UCSD-AML1 (cell line): ENCODE data around the gene SAMD8.
A peak's percentile ranks its signal among the peaks of the same experiment; 100 is the strongest.
"Not testable (repeated sequence)": the region's sequence is repeated elsewhere in the genome, so short reads cannot be mapped to it uniquely, and the experiment has no call there.

ENCODE experiments used
- DNase-seq: peaks from one replicate; lab custom pipeline; 2025; ENCODE audit not compliant: unreplicated experiment; lab: John Stamatoyannopoulos, UW

The SAMD8 gene

DNA sequence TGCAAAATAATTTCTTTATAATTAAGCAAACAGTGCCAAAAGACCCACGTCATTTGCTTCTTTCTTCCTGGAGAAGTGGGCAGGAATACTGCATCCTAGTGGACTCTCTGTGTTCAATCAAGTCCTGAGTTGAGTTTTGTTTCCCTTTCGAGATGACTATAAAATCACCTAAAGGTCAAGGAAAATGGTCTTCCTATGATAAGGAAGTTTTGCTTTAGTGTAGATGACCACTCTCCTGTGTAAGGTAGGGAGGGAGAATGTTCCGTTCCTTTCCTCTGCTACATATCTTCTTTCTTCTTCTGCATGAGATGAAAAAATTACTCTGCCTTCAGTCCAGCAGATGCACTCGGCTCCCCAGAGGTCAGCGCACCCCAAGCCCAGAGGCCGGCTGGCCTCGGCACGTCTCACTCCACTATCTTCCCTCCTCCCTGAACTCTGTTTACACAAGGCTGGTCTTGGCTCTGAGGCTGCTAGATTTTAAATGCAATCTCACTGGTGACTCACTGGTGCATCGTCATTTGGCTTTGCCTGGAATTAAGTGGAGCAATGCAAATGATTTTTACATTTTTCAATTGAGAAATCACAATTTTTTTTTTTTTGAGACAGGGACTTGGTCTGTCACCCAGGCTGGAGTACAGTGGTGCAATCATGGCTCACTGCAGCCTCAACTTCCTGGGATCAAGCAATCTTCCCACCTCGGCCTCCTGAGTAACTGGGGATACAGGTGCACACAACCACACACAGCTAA, 80.5 kb downstream of the SAMD8 start:
- DNase-seq, result no peak

DNA sequence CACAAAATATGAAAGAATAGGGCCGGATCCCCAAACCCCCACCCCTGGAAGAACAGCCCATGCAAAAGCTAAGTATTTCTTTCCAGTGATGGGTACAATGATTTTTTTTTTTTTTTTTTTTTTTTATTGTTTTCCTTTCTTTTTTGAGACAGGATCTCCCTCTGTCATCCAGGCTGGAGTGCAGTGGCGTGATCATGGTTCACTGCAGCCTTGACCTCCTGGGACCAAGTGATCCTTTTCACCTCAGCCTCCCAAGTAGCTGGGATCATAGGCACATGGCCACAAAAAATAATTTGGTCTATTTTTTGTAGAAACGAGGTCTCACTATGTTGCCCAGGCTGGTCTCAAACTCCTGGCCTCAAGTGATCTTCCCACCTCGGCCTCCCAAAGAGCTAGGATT, 83.2 kb downstream of the SAMD8 start:
- DNase-seq, result not testable (repeated sequence)

DNA sequence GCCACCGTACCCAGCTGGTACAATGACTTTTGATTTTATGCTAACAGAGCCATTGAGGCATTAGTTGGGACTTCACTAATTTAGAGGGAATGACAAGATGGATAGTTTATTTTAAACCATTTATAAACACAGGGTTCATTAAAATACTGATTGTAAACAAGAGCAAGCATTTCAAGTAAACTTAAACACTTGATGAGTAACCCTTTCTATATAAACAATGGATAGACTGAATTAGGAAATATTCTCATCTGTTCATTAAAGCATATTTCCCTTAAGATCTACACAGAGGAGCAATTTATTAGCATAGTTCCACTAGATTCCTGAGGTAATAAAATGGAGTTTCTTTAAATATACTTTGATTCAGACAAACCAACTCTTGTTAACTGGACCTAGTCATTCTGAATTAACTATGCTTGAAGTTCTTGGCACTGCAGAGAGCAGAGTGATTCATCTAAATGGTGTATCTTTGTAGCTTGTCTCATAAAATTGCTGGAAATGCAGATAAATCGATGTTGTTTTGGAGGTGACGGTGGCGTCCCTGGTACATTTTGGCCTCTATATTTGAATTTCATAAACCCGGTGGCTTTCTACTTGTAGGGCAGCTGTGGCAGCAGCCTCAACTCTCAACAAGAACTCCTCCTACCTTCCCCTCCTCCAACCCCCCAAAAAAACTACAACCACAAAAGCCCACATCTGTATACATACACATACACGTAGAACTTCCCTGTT, 83.7 kb downstream of the SAMD8 start:
- no peak for DNase-seq

DNA sequence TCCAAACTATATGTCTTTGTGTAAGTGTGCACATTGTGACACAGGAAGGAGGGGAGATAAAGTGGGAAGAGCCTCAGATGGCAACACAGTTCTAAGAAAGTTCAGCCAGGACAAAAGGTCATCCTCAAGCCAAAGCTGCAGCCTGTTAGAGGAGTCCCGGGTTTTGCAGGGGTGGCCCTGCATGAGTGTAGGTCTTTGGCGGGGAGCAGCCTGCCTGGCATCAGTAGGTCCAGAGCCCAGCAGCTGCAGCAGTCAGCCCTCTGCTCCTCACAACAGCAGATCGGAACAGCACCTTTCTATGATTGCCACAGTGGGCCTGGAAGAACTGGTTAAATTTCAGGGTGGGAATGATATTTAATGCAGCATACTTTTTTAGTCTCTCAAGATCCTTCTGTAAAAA, 85.6 kb downstream of the SAMD8 start:
- no peak for DNase-seq

DNA sequence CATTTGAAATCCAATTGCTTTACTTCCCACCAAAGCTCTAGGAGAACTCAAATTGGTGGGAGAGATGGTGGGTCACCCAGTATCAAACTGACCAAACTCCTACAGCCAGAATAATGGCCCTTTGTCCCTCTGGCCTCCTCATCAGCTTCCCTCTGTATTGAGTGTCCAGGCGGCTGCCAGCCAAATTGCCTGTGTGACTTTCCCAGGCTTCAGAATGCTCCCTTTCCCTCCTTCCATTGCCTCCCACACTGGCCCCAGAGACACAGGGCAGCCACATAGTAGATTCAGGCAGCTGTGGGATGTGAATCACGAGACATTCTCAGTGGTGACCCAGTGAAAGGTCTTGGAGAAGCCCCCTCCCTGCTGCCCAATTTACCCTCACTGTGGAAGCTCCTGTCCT, 86.5 kb downstream of the SAMD8 start:
- no peak for DNase-seq

DNA sequence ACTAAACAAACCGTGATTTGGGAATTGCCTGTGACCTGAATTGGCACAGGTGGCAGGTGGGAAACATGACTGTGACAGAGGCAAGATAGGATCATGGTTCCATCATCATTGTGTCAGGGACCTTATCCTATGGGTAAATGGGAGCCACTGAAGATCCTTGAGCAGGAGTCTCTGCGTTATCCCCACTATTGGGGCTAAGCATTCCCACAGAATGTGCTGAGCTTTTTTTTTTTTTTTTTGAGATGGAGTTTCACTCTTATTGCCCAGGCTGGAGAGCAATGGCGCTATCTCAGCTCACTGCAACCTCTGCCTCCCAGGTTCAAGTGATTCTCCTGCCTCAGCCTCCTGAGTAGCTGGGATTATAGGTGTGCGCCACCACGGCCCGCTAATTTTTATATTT, 88.5 kb downstream of the SAMD8 start:
- not testable (repeated sequence) for DNase-seq

DNA sequence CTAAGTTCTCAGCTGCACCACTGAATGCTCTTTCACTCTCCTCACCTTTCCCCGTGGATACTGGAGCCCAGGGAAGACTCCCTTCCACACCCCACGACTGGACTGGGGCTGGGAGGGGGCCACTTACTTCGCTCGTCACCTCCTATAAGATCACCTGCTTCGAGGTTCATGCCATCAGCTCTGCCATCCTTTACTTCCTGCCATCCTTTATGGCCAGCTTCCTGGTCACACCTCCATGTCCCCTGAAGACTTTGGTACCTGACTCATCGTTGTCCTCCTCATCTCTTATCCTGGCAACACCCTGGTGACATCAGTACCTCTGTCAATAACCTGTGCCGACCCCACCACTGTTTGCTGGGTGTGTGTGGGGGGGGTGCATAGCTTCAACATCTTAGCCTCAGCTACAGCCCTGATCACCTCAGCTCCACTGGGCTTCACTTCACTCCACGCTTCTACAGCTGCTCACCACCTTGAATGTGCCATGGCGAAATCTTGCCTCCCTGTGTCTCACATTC, 90.4 kb downstream of the SAMD8 start:
- no peak for DNase-seq

DNA sequence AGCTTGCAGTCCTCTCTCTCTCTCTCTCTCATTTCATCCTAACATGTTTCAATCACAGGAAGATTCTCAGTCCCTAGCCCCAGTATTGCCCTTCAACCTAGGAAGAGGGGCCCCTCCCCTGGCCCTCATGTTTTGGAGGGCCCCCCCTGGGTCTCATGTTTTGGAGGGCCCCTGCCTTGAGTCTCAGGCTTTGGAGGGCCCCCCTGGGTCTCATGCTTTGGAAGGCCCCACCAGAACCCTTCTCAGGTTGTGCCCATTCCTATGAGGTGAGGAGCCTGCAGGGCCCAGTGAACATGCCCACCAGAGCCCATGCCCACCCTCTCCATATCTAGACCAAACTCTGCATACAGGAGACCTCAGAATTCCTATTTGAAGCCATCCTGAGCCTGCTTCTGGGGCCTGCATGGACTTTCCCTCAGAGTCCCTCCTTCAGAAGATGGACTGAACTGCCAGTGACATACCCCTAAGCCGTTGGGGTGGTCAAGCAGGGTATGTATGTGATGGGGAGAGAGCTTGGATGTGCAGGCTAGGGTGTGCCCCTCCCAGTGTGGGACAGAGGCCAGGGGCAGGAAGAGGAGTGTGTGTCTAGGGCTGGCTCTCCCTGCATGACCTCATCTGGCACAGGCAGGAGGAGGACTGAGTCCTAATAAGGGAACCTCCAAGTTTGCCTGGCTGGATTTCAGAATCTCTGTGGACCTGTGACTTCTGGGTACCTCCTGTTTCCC, 91.0 kb downstream of the SAMD8 start:
- no peak for DNase-seq

DNA sequence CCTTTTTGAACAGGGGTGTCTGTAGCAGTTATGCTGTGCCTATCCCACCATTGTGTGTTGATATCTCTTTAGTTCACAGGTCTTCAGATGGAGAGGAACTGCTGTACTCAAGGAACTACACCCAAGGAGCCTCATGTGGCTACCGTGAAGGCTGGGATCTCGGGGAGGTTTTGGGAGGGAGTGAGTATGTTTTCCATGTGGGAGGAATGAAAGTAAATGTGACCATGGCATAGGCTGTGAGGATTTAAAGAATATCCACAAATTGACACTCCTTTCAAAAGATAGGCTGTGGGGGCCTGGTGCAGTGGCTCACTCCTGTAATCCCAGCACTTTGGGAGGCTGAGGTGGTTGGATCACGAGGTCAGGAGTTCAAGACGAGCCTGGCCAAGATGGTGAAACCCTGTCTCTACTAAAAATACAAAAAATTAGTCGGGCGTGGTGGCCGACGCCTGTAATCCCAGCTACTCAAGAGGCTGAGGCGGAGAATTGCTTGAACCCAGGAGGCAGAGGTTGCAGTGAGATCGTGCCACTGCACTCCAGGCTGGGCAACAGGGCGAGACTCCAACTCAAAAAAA, 91.7 kb downstream of the SAMD8 start:
- not testable (repeated sequence) for DNase-seq

DNA sequence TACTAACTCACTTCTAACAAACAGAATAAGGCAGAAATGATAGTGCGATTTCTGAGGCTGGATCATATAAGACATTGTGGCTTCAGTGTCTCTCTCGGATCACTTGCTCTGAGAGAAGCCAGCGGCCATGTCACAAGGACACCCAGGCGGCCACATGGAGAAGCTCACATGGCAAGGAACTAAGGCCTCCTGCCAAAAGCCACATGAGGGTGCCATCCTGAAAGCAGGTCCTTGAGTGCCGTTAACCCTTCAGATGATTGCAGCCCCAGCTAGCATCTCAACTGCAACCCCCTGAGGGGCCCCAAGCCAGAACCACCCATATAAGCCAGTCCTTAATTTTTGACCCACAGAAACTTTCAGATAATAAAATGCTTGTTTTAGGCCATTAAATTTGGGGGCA, 92.3 kb downstream of the SAMD8 start:
- DNase-seq, result no peak

DNA sequence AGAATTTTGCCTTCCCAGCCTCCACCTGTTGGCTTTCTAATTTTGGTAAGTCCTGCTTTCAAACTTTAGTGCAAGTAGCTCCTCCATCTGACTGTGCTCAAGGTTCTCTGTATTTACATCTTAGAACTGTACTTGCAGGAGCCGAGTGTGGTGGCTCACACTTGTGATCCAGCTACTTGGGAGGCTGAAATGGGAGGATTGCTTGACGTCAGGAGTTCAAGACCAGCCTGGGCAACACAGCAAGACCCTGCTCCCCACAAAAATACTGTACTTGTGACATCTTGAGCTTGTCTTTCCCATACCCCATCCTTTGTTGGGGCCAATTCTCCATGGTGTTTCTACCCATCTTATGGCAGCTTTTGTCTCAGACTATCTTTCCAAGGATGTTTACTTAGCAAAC, 94.5 kb downstream of the SAMD8 start:
- DNase-seq, result no peak

DNA sequence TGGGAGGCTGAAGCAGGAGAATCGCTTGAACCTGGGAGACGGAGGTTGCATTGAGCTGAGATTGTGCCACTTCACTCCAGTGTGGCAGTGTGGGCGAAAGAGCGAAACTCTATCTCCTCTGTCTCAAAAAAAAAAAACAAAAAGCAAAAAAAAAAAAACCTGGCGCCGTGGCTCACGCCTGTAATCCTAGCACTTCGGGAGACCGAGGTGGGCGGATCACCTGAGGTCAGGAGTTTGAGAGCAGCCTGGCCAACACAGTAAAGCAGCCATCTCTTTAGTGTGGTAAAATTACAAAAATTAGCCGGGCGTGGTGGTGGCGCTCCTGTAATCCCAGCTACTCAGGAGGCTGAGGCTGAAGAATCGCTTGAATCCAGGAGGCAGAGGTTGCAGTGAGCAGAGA, 95.2 kb downstream of the SAMD8 start:
- DNase-seq, result not testable (repeated sequence)

DNA sequence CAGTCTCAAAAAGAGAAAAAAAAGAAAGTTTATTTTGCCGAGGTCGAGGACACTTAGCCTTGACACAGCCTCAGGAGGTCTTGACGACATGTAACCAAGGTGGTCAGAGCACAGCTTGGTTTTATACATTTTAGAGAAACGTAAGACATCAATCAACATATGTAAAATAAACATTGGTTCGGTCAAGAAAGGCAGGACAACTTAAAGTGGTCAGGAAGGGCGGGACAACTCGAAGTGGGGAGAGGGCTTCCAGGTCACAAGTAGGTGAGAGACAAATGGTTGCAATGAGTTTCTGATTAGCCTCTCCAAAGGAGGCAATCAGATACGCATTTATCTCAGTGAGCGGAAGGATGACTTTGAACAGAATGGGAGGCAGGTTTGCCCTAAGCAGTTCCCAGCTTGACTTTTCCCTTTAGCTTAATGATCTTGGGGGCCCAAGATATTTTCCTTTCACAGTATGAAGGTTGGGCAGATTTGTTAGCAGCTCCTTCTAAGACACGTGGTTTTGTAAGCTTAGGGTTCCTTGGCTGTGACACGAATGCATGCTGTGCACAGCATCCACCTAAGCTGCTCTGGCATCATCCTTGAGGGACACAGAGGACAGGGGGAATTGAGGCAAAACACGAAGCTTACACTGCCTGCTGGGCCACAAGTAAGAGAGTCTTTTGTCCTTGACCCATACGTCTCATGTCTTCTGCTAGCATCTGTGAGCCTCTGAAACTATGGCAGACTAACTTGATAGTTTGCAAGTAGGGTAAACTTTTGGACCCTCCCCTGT, 95.8 kb downstream of the SAMD8 start:
- DNase-seq, result no peak

DNA sequence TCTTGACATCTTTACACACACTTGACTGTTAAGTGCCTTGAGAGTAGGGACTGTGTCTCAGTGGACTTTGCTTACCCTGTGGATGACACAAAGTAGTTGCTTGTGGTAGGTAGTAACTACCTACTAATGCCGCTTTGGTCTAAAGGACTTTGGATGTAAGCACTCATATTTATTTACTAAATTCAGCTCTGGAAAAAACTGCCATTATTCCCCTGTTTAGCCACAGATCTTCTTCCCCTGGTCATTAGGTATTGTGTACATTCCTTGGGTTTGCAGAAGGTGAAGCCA, 96.3 kb downstream of the SAMD8 start:
- no peak for DNase-seq

DNA sequence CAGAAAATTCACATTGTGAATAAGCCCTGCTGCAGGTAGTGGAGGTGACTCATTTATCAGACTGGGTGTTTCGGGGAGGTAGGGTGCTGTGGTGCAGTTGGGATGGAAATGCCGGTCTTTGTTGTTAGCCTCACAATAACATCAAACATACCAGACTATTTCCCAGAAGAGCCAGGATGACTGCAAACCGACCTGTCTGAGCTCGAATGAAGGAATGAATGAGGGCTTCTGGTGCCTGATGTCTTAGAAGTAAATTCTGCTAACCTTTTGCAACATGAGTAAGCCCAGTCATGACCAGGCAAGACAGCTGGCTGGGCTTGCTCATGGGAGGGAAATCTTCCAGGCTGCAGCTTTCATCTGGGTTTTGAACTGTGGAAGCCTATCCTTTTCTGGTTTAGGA, 96.7 kb downstream of the SAMD8 start:
- DNase-seq, result no peak

DNA sequence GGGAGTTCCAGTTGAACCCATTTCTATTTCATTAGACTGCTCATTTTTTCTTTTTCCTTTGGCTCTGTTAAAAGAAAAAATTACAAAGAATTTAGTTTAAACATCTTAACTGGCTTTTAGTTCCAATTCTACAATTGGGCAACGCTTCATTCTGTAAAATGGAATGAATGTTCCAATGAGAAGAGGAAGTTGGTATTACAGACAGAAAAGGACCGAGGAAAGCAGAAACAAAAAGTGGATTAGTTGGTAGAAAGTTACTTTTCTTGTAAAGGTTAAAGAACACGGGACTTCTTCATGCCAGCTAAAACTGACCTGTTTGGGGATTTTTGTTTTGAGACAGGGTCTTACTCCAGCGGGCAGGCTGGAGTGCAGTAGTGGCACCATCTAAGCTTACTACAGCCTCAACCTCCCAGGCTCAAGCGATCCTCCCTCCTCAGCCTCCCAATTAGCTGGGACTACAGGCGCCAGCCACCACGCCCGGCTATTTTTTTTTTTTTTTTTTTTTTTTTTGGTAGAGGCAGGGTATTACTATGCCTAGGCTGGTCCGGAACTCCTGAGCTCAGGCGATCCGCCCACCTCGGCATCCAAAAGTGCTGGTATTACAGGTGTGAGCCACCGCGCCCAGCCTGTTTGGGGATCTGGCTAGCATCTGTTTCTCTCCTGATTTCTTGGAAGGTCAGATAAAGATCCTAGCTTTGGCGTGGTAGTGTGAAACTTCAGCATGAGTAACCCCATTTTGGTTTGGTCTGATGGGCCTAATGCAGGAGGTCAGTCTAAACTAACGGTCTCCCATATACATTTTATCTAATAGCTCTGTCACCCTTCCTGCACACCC, 97.8 kb downstream of the SAMD8 start:
- no peak for DNase-seq

DNA sequence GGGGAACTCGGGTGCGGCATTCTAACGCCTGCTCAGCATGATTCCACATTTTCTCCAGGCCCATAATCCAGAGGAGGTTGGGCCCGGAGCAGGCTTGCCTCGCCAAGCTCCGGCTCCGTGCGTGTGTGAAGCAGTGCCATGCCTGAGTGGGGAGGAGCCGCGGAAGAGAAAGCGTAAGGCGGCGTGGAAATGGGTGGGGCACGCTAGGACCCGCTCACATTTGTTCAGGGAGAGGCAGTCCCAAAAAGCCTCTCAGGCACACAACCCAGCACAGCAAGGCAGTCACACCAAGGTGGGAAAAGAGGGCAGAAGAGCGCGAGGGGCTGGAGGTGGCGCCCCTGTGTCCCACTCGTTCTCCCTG, 98.4 kb downstream of the SAMD8 start:
- DNase-seq, result peak; percentile 86

DNA sequence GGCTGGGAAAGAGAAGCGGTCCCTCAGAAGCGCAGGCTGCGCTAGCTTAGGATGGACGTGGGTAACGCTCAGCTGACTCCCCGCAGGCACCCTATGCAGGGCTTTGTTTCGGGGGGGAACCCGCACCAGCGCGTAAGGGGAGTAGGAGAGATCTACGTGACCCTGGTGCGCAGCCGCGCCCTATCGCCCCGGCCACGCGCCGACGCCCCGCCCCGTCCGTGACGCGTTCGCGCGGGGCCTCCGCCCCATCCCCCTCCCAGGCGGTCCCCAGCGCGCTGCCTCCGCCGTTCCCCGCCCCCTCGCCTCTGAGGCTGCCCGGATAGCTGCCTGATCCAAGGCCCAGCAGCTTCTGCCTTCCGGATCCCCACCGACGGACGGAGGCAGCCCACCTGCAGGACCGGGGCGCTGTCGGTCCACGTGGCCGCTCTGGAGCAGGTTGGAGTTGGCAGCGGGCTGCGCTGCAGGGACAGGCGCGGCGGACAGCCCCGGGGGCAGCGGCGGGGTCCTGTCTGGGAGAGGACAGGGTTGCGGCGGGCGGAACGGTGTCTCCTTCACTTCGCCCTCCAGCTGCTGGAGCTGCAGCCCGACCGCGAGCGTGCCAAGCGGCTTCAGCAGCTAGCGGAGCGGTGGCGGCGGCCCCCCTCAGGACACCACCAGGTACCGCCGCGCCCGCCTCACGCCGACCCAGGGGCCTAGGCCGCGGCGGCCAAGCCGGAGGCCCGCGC, 99.0 kb downstream of the SAMD8 start, which contains the start of gene VDAC2:
Gene VDAC2, plus strand, starts transcription at position 515 of the 725 bp plus-strand sequence. CDS start 363 bp downstream, outside the sequence.
- DNase-seq, result peak; percentile 95

DNA sequence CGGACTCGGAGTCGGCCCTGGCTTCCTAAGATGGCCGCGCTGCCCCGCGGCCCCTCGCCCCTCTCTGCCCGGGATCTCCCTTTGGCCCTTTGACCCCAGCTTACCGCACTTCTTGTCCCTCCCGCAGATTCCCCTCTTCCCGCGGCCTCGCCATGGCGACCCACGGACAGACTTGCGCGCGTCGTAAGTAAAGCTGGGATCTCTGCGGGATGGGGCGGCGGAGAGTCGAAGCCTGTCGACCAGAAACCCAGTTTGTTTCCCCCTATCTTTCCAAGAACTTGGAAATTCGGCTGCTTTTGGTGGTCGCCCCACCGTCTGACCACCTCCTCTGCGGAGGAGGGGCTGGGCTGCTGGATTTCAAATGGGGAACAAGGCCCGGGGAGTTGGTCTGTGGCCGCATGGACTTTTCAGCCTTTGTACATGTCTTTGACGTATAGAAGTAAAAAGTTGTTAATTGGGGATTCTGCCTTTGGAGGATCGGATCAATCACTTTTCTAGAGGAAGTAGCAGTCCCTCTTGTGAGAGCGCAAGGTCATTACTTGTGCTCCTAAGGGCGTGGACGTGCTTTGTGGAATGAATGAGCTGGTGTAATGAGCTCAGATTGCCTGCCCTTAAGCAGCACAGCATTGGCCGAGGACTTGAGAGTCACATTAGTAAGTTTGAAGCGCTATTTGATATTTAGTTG, 99.7 kb downstream of the SAMD8 start:
- no peak for DNase-seq
